Amniotic stem cell (primary cell): Measurements from ENCODE around the gene C1orf87.

Experiments used
- DNase-seq: peaks from one replicate; lab custom pipeline; 2025; lab: John Stamatoyannopoulos, UW

C1orf87 gene

DNA sequence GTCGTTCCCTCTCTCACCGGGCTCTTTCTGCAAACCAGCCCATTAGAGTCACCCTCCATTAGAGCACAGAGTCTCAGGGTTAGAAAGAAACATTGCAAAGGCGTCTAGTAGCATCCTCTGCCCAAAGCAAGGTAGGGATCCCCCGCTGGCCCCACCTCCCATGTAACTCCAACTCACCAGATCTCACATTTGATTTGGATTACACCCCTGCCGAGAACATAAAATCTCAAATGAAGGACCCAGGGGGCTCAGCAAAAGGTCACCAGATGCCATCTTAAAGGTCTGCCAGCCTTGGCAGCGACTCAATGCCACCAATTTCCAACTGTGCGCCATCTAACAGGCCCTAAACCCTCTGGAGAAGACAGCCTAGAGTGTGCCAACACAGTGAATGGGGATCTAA is 14.1 kb downstream of the C1orf87 start:
- no peak for DNase-seq

DNA sequence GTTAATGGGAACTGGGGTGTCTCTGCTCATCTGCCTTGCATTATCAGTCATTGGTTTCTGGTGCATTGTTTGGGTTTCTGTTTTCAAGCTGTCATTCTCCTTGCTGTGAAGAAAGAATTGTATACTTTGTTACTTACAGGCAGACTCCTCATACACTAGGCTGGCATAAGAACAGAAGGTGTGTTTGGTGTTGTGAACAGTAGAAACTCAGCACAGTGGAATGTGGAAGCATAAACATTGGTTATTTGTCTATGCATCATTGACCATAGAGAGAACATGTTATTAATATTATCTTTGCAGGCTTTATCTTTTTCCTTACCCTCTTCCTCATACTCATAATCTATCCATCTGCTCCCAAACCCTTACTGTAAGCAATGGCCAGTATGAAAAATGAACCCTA is 18.2 kb downstream of the C1orf87 start:
- DNase-seq = no peak

DNA sequence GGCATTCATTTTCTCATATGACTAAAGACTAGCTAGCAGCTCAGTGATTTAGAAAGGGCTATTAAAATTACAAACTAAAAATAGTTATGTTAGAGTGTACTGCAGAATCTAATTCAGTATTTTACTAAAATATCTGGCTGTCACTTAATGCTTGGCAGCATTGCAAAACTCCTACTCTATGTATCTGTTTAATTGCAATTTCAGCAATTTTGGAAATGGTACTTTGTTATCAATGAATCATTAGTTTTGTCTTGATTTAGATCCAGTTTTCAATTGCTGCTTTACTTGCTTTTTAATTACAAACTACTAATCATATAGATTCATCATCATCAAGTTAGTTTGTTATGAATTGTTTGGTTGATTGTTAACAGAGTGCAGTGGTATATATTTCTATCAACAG is 19.2 kb downstream of the C1orf87 start:
- DNase-seq = no peak

GRCh38 chr1:60052601-60053000 is 21.0 kb downstream of the C1orf87 start:
- DNase-seq = no peak

DNA sequence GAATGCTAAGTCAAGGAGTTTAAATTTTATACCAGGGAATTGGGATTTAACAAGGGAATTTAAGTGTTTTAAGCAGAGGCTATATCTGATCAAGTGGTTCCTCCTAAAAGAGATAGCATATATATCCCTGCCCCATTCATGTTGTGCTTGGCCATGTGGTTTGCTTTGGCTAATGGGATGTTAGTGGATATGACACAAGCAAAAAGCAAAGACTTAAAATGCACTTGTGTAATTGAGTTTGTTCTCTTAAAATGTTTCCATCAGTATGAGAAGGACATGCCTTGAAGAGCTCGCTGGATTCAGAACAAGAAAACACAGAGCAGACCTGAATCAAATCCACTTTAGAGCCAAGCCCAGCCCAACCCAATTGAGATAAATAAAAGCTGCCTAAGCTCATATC is 22.4 kb downstream of the C1orf87 start:
- no peak for DNase-seq

DNA sequence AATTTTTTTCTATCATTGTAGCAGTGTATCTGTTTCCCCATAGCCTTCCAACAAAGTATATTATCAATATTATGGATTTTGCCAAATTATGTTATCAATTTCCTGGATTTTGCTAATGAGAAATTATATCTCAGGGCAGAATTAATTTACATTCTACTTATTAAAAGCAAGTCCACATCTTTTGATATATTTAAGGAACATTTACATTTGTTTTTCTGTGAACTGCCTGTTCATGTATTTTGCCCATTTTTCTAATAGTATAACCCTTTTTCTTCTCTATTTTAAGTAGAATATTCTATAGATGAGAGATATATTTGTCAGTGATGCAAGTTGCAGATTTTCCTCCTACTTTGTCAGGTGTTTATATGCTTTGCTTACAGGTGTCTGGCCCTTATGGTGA is 24.4 kb downstream of the C1orf87 start:
- DNase-seq = no peak

GRCh38 chr1:60044881-60045280 is 28.7 kb downstream of the C1orf87 start:
- DNase-seq = no peak

DNA sequence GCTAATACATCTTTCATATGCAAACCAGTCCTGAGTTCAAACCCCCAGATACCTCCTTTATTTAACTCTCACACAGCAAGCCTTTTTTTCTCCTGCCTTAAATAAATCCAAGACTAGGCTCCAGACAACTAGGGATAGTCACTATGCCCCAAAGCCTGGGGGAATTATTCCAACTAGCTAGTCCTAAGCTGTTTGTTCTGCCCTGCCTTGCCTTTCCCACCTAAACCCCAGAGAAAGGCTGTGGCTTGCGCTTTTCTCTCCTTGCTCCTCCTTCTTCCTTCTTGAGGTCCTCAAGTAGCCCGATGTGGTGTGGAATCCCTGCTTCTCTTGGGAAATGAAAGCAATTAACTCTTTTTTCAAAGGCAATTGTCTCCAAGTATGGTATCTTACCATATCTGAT is 31.8 kb downstream of the C1orf87 start:
- no peak for DNase-seq

DNA sequence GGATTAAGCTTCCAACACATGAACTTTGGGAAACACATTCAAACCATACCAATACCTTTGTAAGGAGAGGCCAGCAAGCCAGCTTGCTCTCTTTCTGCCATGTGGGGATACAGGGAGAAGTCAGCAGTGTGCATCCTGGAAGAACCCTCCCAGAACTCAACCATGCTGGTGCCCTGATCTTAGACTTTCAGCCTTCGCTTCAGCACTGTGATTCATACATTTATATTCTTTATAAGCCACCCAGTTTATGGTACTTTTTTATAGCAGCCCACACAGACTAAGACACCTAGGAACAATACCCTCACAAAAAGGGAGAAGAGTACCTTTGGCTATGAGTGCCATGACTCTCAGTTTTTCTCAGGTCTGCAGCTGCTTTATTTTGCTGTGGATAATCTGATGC is 35.9 kb downstream of the C1orf87 start:
- no peak for DNase-seq

- DNase-seq = no peak
Observed at GRCh38 chr1:60036856-60037460, 36.6 kb downstream of the C1orf87 start.

- no peak for DNase-seq
Observed at GRCh38 chr1:60035921-60036320, 37.6 kb downstream of the C1orf87 start.

GRCh38 chr1:60034999-60035398 is 38.6 kb downstream of the C1orf87 start:
- DNase-seq = no peak

- DNase-seq = no peak
Observed at GRCh38 chr1:60033066-60033465, 40.5 kb downstream of the C1orf87 start.

DNA sequence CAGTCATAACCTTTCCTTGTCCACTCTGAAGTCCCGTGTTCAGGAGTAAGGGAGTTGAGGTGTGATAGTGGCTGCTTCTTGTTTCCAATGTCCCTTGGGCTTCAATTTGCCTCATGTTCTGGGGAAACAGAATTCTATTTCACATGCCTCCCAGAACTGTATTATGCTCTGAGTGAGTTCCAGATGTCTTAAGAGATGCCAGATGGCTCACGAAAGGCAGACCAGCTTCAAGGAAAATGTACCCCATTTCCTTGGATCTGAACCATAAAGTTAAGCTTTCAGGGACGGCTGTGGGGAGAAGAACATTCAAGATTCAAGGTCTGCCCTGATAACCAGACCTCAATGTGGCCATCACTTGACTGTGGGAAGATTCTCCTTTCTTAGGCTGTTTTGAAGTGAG is 42.4 kb downstream of the C1orf87 start:
- DNase-seq = no peak

DNA sequence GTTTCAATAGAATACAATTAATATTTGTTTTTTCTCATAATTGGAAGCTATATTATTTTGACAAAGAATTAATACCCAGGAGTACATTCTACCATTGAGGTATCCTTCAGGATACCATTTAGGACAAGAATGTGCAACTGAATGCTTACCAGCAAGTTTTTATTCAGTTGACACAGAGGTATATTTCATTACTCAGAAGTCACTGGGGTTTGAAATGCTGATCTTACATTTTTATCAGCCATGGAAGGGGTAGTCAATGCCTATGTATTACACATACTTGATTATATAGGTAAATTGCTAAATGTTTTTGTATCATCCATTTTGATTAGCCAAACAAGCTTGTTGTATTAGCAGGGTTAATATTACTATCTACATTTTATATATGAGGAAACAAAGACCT is 48.0 kb downstream of the C1orf87 start:
- DNase-seq = no peak

DNA sequence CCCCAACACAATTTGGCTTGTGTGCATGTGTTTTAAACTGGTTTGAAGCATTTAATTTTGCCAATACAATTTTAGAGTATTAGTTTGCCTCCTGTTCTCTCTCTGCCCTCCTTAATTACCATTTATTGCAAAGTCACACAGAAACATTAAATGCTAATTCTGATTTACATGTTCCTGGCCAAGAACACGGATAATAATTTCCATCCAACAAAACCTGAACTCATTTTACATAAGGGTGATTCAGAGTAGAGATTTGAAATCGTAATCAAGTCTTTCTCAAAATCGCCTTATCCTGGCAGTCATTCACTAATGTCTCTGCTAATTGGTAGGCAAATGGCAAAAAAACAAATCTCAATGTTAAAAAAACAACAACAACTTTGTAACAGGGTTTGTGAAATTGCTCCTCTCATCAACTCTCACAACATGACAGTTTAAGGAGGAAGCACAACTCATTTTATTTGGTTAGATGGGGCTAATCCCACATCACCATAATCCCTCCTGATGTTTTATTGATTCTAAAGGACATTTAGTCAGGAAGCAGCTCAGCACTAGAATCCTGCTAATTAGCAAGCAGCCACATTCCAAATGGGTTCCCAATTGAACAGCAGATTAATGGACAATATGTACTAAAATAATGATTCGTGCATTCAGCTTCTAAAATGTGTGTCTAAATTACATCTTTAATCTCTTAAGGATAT is 55.9 kb downstream of the C1orf87 start:
- no peak for DNase-seq

- DNase-seq = no peak
Observed at GRCh38 chr1:60010690-60011089, 62.9 kb downstream of the C1orf87 start.

- no peak for DNase-seq
Observed at GRCh38 chr1:60008500-60008899, 65.1 kb downstream of the C1orf87 start.

GRCh38 chr1:60000625-60001024 is 72.9 kb downstream of the C1orf87 start:
- no peak for DNase-seq

DNA sequence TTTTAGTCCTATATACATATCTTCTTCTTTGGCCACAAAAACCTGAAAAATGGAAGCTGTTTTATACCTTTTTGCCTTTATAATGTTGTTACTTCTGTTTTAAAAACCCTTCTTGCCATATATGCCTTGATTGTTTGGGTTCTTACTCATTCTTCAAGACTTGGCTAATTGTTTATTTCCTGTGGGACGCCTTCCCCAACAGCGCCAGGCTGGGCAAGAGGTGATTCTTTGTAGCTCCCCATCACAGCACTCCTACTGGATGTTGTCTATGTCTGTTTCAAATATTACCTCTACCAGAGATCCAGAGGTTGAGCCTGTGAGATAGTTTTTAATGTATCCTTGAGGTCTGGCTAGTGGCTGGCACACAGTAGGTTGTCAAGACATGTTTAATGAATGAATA is 73.8 kb downstream of the C1orf87 start:
- DNase-seq = no peak

GRCh38 chr1:59999006-59999405 is 74.6 kb downstream of the C1orf87 start:
- no peak for DNase-seq

GRCh38 chr1:59997479-59998115 is 76.0 kb downstream of the C1orf87 start:
- no peak for DNase-seq

DNA sequence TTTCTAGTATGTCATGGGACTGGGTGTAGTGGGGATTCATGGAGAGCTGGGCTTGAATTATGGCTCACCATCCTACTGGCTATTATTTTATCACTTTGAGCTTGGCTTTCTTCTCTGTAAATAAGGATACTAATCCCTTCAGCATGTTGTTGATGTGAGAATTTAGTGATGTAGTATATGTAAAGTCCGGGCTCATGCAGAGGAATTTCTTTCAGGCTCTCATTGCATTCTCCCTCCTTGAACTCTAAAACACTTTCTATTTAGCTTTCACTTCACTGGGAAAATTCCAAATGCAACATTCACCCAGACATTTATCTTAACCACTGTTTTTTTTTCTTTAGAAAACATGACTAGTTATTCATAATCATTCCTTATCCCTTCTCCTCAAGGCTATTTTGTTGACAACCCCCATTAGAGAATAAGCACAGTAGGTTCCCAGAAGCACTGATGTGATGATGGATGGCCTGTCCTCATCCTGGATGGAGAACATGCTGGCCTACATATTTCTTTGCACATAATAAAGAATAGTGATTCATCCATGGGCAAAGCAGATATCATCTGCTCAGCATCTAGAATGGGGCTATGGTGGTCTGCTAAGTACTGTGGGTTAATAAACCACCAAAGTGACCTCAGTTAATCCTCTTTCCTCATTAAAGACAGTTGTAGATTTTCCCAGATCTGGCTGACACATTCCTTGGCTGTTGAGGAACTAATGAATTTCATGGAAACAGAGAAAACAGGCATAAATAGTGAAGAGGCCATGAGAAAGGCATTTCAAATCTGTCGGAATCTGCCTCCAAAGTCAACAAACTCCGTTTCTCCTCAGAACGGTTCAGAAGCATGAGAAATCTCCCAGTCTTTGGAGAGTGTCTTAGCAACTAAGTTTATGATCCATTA is 79.0 kb downstream of the C1orf87 start:
- DNase-seq = peak; percentile 37
